ENCODE data around the gene FOXK2.

The FOXK2 gene

GRCh38 chr17:82487910-82488309 is 31.6 kb upstream of the FOXK2 start:
- Histone ChIP-seq H3K4me1 (ENCODE audit: control insufficient read depth, insufficient read depth, low read length) (peaks cover 13% of the 10 kb centered on the region), H3K36me3 (ENCODE audit: control insufficient read depth in 2 of 2, insufficient read depth in 2 of 2, low read length in 2 of 2) (peaks cover 35% of the 10 kb centered on the region in 2 donors), H3K4me3 (ENCODE audit: low read length in 2 of 2) (no peak overlapping the region), H3K9ac (ENCODE audit: low read length in 2 of 2) (no peak overlapping the region), H3K27ac (ENCODE audit: low read length) (no peak overlapping the region), H3K27me3 (ENCODE audit: control insufficient read depth in 1 of 2, insufficient read depth in 2 of 2, low read length in 2 of 2) (no peaks in the 10 kb centered on the region), H3K9me3 (ENCODE audit: control insufficient read depth in 2 of 2, low read length in 2 of 2) (no peaks in the 10 kb centered on the region)

- H3K9ac ChIP-seq (ENCODE audit: low read length in 2 of 2) = no peak overlapping the region
- H3K4me3 ChIP-seq (ENCODE audit: low read length in 2 of 2) = no peak overlapping the region
- H3K27me3 ChIP-seq (ENCODE audit: control insufficient read depth in 1 of 2, insufficient read depth in 2 of 2, low read length in 2 of 2) = no peaks in the 10 kb centered on the region
- peaks cover 20% of the 10 kb centered on the region for H3K4me1 ChIP-seq (ENCODE audit: control insufficient read depth, insufficient read depth, low read length)
- no peaks in the 10 kb centered on the region for H3K9me3 ChIP-seq (ENCODE audit: control insufficient read depth in 2 of 2, low read length in 2 of 2)
- H3K36me3 ChIP-seq (ENCODE audit: control insufficient read depth in 2 of 2, insufficient read depth in 2 of 2, low read length in 2 of 2) = peaks cover 24 to 27% of the 10 kb centered on the region in 2 donors
- no peak overlapping the region for H3K27ac ChIP-seq (ENCODE audit: low read length)
These were observed 30.4 kb upstream of the FOXK2 start for GRCh38 chr17:82489117-82489516.

- H3K27ac ChIP-seq (ENCODE audit: low read length) = no peak overlapping the region
- H3K27me3 ChIP-seq (ENCODE audit: control insufficient read depth in 1 of 2, insufficient read depth in 2 of 2, low read length in 2 of 2) = no peaks in the 10 kb centered on the region
- no peaks in the 10 kb centered on the region for H3K9me3 ChIP-seq (ENCODE audit: control insufficient read depth in 2 of 2, low read length in 2 of 2)
- H3K4me1 ChIP-seq (ENCODE audit: control insufficient read depth, insufficient read depth, low read length) = peaks cover 23% of the 10 kb centered on the region
- H3K9ac ChIP-seq (ENCODE audit: low read length in 2 of 2) = no peak overlapping the region
- H3K4me3 ChIP-seq (ENCODE audit: low read length in 2 of 2) = no peak overlapping the region
- H3K36me3 ChIP-seq (ENCODE audit: control insufficient read depth in 2 of 2, insufficient read depth in 2 of 2, low read length in 2 of 2) = peaks cover 15 to 18% of the 10 kb centered on the region in 2 donors
These were observed 29.6 kb upstream of the FOXK2 start for GRCh38 chr17:82489851-82490511.

GRCh38 chr17:82490512-82491195 is 28.9 kb upstream of the FOXK2 start:
- H3K4me1 ChIP-seq (ENCODE audit: control insufficient read depth, insufficient read depth, low read length) = peaks cover 27% of the 10 kb centered on the region
- no peak overlapping the region for H3K4me3 ChIP-seq (ENCODE audit: low read length in 2 of 2)
- no peaks in the 10 kb centered on the region for H3K9me3 ChIP-seq (ENCODE audit: control insufficient read depth in 2 of 2, low read length in 2 of 2)
- H3K9ac ChIP-seq (ENCODE audit: low read length in 2 of 2) = no peak overlapping the region
- no peak overlapping the region for H3K27ac ChIP-seq (ENCODE audit: low read length)
- H3K36me3 ChIP-seq (ENCODE audit: control insufficient read depth in 2 of 2, insufficient read depth in 2 of 2, low read length in 2 of 2) = peaks cover 12 to 15% of the 10 kb centered on the region in 2 donors
- H3K27me3 ChIP-seq (ENCODE audit: control insufficient read depth in 1 of 2, insufficient read depth in 2 of 2, low read length in 2 of 2) = no peaks in the 10 kb centered on the region

- Histone ChIP-seq H3K4me1 (ENCODE audit: control insufficient read depth, insufficient read depth, low read length) (peaks cover 29% of the 10 kb centered on the region), H3K9me3 (ENCODE audit: control insufficient read depth in 2 of 2, low read length in 2 of 2) (no peaks in the 10 kb centered on the region), H3K36me3 (ENCODE audit: control insufficient read depth in 2 of 2, insufficient read depth in 2 of 2, low read length in 2 of 2) (peaks cover 7 to 10% of the 10 kb centered on the region in 2 donors), H3K4me3 (ENCODE audit: low read length in 2 of 2) (no peak overlapping the region), H3K9ac (ENCODE audit: low read length in 2 of 2) (no peak overlapping the region), H3K27me3 (ENCODE audit: control insufficient read depth in 1 of 2, insufficient read depth in 2 of 2, low read length in 2 of 2) (no peaks in the 10 kb centered on the region), H3K27ac (ENCODE audit: low read length) (no peak overlapping the region)
These were observed 28.4 kb upstream of the FOXK2 start for GRCh38 chr17:82491196-82491530.

- H3K9ac ChIP-seq (ENCODE audit: low read length in 2 of 2) = no peak overlapping the region
- H3K4me1 ChIP-seq (ENCODE audit: control insufficient read depth, insufficient read depth, low read length) = peaks cover 33% of the 10 kb centered on the region
- no peaks in the 10 kb centered on the region for H3K27me3 ChIP-seq (ENCODE audit: control insufficient read depth in 1 of 2, insufficient read depth in 2 of 2, low read length in 2 of 2)
- H3K9me3 ChIP-seq (ENCODE audit: control insufficient read depth in 2 of 2, low read length in 2 of 2) = no peaks in the 10 kb centered on the region
- no peak overlapping the region for H3K4me3 ChIP-seq (ENCODE audit: low read length in 2 of 2)
- peaks cover 4 to 6% of the 10 kb centered on the region in 2 donors for H3K36me3 ChIP-seq (ENCODE audit: control insufficient read depth in 2 of 2, insufficient read depth in 2 of 2, low read length in 2 of 2)
- H3K27ac ChIP-seq (ENCODE audit: low read length) = no peak overlapping the region
These were observed 28.0 kb upstream of the FOXK2 start for GRCh38 chr17:82491533-82491932.

- peak overlapping the region in 1 of 2 donors; percentile 29 for H3K9ac ChIP-seq (ENCODE audit: low read length in 2 of 2)
- H3K4me3 ChIP-seq (ENCODE audit: low read length in 2 of 2) = no peak overlapping the region
- H3K36me3 ChIP-seq (ENCODE audit: control insufficient read depth in 2 of 2, insufficient read depth in 2 of 2, low read length in 2 of 2) = peaks cover 0 to 3% of the 10 kb centered on the region in 2 donors
- H3K9me3 ChIP-seq (ENCODE audit: control insufficient read depth in 2 of 2, low read length in 2 of 2) = no peaks in the 10 kb centered on the region
- H3K27me3 ChIP-seq (ENCODE audit: control insufficient read depth in 1 of 2, insufficient read depth in 2 of 2, low read length in 2 of 2) = no peaks in the 10 kb centered on the region
- H3K27ac ChIP-seq (ENCODE audit: low read length) = peak overlapping the region; percentile 49
- peaks cover 41% of the 10 kb centered on the region for H3K4me1 ChIP-seq (ENCODE audit: control insufficient read depth, insufficient read depth, low read length)
These were observed 26.8 kb upstream of the FOXK2 start for GRCh38 chr17:82492643-82493225.

GRCh38 chr17:82493226-82493781 is 26.2 kb upstream of the FOXK2 start:
- Histone ChIP-seq H3K9ac (ENCODE audit: low read length in 2 of 2) (peak overlapping the region in 1 of 2 donors; percentile 21), H3K4me1 (ENCODE audit: control insufficient read depth, insufficient read depth, low read length) (peaks cover 42% of the 10 kb centered on the region), H3K27me3 (ENCODE audit: control insufficient read depth in 1 of 2, insufficient read depth in 2 of 2, low read length in 2 of 2) (no peaks in the 10 kb centered on the region), H3K9me3 (ENCODE audit: control insufficient read depth in 2 of 2, low read length in 2 of 2) (no peaks in the 10 kb centered on the region), H3K4me3 (ENCODE audit: low read length in 2 of 2) (no peak overlapping the region), H3K36me3 (ENCODE audit: control insufficient read depth in 2 of 2, insufficient read depth in 2 of 2, low read length in 2 of 2) (no peaks in the 10 kb centered on the region), H3K27ac (ENCODE audit: low read length) (peak overlapping the region; percentile 49)

- Histone ChIP-seq H3K9me3 (ENCODE audit: control insufficient read depth in 2 of 2, low read length in 2 of 2) (no peaks in the 10 kb centered on the region), H3K27me3 (ENCODE audit: control insufficient read depth in 1 of 2, insufficient read depth in 2 of 2, low read length in 2 of 2) (no peaks in the 10 kb centered on the region), H3K27ac (ENCODE audit: low read length) (peak overlapping the region; percentile 18), H3K4me3 (ENCODE audit: low read length in 2 of 2) (peak overlapping the region in 1 of 2 donors; percentile 15), H3K4me1 (ENCODE audit: control insufficient read depth, insufficient read depth, low read length) (peaks cover 35% of the 10 kb centered on the region), H3K36me3 (ENCODE audit: control insufficient read depth in 2 of 2, insufficient read depth in 2 of 2, low read length in 2 of 2) (no peaks in the 10 kb centered on the region), H3K9ac (ENCODE audit: low read length in 2 of 2) (peak overlapping the region; percentile 1 to 13)
These were observed 25.1 kb upstream of the FOXK2 start for GRCh38 chr17:82494236-82495055.

GRCh38 chr17:82495844-82496528 is 23.5 kb upstream of the FOXK2 start:
- H3K27me3 ChIP-seq (ENCODE audit: control insufficient read depth in 1 of 2, insufficient read depth in 2 of 2, low read length in 2 of 2) = no peaks in the 10 kb centered on the region
- no peak overlapping the region for H3K4me3 ChIP-seq (ENCODE audit: low read length in 2 of 2)
- no peak overlapping the region for H3K9ac ChIP-seq (ENCODE audit: low read length in 2 of 2)
- peaks cover 35% of the 10 kb centered on the region for H3K4me1 ChIP-seq (ENCODE audit: control insufficient read depth, insufficient read depth, low read length)
- H3K27ac ChIP-seq (ENCODE audit: low read length) = peak overlapping the region; percentile 71
- H3K9me3 ChIP-seq (ENCODE audit: control insufficient read depth in 2 of 2, low read length in 2 of 2) = no peaks in the 10 kb centered on the region
- no peaks in the 10 kb centered on the region for H3K36me3 ChIP-seq (ENCODE audit: control insufficient read depth in 2 of 2, insufficient read depth in 2 of 2, low read length in 2 of 2)
